ENCODE measurements around the gene IPO8.
"Not testable (repeated sequence)": the region's sequence is repeated elsewhere in the genome, so short reads cannot be mapped to it uniquely, and the experiment has no call there.

IPO8 gene

DNA sequence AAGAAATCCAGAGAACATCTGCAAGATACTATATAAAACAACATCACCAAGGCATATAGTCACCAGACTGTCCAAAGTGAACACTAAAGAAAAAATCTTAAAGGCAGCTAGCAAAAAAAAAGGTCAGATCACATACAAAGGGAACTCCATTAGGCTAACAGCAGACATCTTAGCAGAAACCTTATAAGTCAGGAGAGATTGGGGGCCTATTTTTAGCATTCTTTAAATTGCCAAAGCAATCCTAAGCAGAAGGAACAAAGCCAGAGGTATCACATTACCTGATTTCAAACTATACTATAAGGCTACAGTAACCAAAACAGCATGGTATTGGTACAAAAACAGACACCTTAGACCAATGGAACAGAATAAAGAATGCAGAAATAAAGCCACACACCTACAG, 92.5 kb downstream of the IPO8 start:
- DNase-seq, result no peak

DNA sequence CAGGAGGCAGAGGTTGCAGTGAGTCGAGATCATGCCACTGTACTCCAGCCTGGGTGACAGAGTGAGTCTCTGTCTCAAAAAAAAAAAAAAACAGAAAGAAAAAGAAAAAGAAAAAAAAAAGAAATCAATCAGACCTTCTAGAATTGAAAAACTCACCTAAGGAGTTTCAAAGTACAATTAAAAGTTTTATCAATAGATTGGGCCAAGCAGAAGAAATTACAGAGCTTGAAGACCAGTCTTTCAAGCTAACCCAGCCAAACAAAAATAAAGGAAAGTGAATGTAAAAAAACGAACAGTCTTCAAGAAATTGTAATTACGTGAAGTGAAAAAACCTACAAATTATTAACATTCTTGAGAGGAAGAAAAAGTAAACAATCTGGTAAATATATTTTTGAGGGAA, 93.0 kb downstream of the IPO8 start:
- DNase-seq, result no peak

DNA sequence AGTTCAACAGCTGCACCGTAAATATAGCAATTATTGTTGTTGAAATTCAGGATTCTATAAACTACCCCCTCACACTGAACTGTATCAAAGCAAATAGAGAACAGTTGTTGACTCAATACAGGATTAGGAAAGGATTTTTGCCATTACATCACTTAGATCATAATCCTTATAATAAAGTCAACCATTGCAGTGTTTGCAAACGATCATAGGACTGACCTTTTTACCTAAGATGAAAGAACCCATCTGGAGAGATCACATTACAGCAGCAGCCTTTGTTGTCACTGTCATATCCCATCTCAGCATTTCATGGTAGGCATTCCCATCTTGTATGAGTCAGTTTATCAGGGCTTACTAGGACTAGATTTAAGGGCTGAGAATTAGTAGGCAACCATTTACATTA, 96.1 kb downstream of the IPO8 start:
- peak; percentile 66 for DNase-seq

DNA sequence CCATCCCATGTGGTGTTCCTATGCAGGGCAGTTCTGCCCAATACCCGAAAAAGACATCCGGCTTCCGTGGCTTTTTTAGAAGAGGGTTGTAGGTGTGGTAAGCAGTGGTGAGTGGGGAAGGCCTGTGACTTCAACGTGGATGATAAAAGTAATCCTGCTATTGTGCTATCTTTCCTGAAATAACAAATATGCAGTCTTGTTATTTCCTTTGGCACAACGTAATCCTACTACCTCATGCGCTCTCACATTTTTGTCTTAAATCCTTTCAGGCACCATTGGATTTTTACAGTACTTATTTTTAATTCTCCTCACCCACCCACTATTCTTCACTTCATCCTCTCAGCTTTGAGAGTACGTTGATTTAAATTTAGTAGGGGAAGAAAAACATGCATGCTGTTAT, 96.8 kb downstream of the IPO8 start:
- no peak for DNase-seq

DNA sequence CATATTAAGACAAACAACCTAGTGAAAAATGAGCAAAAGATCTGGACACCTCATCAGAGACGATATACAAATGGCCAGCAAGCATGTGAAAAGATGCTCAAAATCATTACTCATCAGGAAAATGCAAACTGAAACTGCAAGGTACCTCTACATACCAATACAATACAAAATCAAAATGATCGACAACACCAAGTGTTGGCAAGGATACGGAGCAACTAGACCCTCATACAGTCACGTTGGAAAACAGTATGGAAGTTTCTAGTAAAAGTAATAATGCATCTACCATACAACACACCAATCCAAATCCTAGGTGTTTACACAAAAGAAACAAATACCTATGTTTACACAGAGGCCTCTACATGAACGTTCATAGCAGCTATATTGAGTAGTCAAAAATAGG, 99.9 kb downstream of the IPO8 start:
- no peak for DNase-seq

DNA sequence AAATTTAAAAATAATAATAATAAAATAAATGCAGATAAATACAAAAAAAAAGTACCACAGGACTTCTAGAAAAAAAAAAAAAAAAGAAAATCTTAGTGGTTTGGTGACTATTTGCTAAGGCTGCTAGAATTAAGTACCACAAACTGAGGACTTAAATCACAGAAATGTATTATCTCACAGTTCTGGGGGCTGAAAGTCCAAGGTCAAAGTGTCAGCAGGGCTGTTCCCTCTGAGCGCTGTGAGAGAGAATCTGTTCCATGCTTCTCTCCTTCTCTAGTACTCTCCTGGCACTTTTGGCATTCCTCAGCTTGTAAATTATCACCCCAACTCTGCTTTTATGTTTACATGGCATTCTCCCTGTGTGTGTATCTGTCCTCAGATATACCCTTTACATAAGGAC, 101.2 kb downstream of the IPO8 start:
- DNase-seq, result no peak

DNA sequence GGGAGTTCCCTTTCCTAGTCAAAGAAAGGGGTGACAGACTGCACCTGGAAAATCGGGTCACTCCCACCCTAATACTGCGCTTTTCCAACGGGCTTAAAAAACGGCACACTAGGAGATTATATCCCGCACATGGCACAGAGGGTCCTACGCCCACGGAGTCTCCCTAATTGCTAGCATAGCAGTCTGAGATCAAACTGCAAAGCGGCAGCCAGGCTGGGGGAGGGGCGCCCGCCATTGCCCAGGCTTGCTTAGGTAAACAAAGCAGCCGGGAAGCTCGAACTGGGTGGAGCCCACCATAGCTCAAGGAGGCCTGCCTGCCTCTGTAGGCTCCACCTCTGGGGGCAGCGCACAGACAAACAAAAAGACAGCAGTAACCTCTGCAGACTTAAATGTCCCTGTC, 107.1 kb downstream of the IPO8 start:
- not testable (repeated sequence) for DNase-seq

DNA sequence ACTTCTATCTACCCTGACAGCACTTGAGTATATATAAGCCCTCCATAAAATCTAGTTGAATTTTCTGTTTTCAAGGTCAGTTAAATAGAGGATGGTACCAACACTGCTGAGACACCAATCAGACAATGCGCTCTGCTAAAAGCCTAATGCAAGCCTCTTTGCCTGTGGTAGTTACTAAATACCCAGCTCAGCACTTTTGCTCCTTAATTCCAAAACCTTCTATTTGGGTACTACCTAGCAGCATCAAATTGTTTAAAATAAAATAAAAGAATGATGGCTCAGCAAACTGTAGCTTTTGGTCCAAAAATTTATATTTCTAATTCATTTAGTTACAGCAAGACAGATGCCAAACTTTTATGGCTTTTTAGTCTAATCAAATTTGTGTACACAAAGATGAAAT, 107.9 kb downstream of the IPO8 start:
- no peak for DNase-seq

DNA sequence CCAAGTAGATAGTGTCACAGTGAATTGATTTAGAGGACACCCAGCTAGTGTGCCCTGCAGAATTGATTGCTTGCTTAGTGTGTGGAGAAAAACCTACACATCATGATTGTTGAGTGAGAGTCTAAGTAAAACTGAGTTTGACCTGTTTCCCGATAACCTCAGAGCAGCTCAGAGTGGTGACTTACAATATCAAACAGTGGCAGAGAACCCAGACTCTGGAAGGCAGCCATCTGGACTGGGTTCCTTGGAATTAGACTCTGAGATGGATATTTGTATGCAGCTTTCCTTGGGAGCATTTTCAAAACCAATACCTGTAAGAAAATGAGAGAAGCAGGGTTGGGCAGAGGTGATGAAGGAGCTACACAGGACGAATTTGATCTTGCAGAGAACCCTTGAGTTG, 109.8 kb downstream of the IPO8 start:
- DNase-seq, result no peak

DNA sequence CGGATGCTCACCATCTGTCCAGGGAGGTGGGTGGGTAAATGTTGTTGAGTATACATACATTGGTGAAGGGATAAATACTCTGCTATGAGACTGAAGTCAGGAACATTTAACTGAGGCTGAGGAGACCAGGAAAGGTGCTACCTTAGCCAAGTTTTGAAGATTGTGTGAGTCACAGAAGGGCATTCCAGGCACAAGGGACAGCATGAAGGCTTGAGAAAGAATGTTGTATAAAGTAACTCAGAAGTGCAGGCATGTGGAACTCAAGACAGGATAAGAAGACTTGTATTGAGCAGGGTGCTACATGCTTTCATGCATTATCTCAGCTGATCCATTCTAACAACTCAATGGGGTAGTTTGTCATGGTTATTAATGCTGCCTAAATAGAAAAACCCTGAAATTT, 112.7 kb downstream of the IPO8 start:
- DNase-seq, result no peak

DNA sequence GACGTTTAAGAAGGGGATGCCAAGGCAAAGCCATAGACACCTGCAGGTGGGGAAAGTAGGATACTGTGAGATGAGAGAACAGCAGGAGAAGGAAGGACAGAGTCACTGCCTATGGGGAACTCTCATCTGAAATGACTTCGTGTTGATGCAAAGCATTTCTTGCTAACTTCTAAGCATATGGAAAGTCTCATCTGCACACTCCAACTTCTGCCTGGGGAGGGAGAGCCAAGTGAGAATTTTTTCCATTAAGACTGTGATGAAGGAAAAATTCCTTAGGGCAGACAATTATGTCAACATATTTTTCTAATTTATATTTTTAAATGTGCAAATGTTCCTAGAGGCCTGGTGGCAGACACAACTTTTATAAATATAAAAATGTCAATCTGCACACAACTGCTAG, 115.3 kb downstream of the IPO8 start:
- DNase-seq, result no peak

All from NCI-H1105 treated with DMSO at 0.1 percent for 48 hours (cell line).